ENCODE measurements around the gene IGF2BP3.

The IGF2BP3 gene

DNA sequence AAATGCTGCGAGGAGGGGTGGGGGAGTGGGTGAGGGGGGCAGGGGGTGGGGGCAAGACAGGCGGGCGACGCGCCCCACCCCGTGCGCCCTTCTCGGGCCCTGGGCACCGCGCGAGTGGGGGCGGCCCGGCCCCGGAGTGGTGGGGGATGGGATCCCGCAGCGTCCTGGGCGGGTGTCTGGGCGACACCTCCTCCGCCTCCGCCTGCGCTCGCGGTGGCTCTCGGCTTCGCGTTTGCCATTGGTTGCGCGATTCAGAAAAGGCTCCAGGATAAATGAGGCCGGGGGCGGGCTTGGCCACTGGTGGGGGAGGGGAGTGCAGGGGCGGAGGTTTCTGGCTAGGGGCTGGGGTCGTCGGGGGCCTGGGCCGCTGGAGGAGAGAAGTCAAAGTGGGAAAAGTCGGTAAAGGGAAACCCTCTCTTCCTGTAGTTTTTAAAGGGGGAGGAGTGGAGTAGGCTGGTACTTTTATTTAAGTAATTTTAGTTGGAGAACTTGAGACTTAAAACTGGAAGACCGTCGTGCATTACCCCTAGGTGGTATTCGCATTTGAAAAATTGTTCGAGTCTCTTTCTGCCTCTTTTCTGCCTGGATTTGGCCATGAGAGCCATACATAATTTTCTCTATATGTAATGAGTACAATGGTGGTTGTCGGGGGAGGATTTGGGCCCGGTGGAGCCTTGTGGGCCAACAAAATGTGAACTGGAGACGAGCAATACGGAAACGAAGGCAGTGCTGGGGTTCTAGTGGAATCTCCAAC is 992 bp upstream of the IGF2BP3 start:
- peak; percentile 34 for DNase-seq

DNA sequence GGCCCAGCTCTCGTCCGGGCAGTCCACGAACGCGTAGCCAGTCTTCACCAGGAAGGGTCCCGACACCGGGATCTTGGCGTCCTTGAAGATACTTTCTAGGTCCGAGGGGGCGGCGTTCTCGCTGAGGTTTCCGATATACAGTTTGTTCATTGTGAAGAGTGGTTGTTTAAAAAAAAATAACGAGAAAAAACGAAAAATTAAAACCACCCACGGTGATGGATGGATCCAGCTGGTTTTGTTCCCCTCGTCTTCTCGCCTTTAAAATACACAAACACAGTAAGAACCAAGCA is 385 bp downstream of the IGF2BP3 start:
- peak; percentile 9 for DNase-seq

DNA sequence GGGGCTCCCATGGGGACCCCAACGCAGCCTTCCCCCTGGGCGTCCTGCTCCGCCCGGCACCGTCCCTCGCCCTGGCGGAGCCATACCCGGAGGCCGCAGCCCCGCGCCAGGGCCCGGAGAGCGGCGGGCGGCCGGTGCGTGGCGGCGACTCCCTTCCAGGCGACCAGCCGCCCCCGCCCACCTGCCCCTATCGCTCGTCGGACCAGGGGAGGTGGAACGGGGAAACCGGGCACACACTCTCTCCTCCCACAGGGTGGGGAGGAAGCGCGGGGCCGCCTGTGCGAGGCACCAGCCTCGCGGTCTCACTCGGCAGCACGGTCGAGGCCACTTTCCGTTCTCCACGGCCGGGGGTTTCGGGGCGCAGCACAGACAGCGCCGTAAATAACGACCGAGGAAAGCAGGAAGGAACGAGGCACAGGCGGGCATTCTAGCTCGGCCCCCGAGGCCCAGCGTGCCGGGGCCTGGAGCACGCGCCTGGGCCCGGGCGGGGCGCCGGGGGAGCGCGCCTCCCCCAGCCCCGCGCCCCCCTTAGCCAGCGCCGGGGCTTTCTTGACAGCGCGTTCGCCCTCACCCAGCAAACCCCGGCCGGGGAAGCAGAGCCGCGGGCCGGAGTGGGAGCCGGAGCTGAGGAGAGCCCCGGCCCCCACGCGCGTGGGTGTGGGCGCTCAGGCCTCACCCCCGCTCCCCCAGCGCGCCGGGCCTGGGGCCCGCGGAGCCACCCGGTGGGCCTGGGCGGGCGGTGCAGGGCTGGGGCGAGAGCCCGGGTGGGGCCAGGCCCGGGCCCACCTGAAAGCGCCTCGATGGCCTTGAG is 936 bp downstream of the IGF2BP3 start:
- DNase-seq = peak; percentile 5

DNA sequence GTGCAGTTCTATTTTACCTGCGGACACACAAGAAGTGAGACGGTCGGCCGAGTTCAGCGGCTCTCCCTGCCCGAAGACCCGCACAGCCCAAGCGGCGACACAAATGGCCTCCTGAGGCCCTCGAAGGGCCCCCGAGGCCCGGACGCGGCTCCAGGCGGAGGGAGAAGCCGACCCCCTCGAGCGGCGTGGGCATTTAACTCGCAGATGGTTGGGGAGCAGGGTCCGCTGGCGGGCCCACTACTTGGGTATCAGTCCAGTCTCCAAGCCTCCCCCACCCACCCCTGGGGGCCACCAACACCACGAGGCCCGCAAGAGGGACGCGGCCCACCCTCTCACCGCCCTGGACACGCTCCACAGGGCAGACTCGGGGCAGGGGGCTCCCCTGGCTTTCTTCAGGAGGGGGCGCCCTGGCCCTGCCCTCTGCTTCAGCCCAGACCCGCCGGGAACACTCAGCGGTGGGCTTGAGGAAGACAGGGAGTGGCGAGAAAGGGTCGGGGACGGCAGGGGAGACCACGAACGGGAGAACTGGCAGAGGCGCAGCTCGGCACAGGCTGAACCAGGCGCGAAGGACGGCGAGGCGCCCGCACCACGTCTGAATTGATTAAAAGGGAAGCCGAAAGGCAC is 1.7 kb downstream of the IGF2BP3 start:
- DNase-seq = no peak

DNA sequence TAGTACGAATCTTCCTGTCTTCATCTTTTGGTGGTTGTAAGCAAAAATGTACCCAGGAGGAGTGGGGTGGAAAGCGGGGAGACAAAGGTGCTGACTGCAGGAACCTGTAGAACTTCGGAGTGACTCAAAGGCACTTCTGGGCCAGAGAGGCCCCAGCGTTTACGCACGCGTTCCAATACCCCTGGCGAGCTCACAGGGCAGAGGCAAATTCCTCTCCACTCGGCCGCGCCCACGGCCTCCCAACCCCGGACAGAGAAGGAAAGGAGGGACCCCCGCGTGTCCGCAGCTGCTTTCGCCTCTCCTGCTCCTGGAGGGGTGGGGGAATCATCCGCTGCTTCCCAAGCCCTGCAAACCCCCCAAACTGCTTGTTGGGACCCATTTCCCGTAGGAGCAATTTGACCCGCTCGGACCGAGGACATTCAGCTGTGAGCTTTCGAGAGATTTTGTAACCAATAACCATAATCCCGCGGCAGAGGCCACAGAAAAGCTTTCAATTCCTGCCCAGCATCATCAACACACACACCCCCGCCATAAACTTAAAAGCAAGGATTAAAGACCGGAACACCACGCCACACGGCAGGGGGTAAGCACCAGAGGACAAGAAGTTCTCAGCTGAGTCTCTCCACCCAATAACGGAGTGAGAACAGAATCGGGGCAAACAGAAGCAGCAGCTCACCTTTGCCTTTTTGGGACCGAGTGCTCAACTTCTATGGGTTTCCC is 2.3 kb downstream of the IGF2BP3 start:
- no peak for DNase-seq

DNA sequence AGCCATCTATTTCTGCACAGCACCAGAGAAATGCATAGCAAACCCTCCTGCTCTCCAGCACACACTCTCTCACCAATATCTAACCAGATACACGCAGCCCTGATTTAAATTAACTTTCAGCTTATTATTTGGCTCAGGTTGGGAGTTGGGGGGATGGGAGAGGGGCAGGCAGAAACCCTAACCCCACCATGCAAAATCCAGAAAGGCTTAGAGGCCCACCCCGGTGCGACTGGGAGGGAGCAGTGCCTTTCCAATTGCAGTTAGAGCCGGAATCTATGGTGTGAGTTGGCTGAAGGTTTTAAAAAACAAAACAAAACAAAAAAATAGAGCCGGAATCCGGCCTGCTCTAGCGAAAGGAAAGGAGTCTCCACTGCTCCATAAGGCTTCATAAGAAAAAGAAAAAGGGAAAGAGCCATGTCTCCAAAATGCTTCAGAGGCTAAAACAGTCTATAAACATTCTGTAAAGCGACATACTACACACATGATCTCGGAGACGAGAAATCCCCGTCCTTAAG is 2.9 kb downstream of the IGF2BP3 start:
- no peak for DNase-seq

DNA sequence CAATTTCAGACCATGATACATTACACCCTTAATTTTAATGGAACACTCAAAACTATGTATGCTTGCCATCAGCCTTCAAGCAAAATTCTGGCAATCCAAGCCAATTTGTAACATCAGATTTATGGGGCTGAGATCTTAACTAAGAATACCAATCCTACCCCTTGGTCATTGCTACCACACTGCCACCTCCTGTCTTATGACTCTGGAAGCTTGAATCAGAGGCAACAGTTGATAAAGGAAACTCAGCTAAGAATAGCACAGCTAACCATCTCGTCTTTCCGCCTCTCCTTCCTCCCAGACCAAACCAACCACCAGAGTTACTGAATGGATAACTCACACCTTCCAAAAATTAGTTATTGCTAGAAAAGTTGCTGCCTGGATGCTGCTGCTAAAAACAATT is 7.4 kb downstream of the IGF2BP3 start:
- peak; percentile 52 for DNase-seq

DNA sequence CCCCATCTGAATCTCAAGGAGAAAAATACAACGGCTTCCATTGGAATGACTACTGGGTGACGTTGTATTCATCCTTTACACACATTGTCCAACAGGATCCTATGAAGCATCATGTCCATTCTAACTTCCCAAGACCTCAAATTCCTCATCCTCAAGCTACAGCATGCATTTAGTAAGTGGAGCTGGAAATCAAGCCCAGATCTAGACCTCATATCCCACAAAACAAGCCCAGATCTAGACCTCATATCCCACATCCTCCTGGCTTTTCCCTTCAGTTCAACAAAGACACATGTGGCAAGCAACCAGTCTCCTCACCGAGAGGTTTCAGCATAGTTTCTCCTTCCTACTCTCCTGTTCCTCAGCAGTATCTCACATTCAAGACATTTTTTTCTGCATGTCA is 12.2 kb downstream of the IGF2BP3 start:
- DNase-seq = no peak

DNA sequence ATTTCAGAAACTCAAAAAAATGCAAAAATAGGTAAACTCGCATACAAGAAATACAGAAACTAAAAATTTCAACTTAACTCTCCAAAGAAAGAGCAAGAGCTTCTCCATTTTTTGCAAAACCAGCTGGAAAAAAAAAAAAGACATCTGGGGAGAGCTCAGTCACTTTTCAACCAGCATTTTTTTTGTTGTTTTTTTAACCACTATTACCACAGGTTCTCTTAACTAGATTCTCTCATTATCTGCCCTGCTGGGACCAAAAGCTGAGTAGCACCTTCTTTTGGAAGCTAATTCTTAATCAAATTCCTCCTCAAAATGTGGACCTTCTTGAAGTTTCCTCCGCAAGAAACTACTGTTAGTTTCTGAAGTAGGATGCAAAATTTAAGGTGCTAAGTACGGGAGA is 14.2 kb downstream of the IGF2BP3 start:
- DNase-seq = no peak

DNA sequence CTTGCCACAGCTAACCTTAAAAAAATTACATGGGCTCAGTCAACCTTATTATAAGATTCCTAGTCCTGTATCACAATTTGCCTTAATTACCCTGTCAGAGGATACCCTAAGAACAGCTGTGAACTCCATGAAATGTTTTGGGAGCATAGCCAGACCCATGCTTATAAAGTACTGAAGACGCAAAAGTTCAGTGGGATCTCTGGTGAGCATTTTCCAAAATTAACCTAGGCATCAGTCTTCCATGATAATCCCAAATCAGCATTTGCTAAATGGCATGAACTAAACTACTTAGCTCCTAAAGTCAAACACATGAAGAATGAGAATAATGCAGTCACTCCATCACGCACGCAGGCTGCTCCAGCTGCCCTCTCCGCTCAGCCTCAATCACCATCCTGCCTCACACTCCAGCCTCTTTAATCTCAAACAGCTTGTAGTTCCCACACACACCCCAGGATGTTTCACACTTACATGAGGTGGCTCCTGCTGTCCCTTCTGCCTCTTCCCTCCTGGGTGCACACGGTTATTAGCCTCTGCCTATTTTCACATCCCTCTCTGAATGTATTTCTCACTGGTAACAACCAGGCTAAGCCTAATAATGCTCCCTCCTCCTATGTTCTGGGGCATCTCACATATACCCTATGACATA is 15.3 kb downstream of the IGF2BP3 start:
- DNase-seq = no peak

DNA sequence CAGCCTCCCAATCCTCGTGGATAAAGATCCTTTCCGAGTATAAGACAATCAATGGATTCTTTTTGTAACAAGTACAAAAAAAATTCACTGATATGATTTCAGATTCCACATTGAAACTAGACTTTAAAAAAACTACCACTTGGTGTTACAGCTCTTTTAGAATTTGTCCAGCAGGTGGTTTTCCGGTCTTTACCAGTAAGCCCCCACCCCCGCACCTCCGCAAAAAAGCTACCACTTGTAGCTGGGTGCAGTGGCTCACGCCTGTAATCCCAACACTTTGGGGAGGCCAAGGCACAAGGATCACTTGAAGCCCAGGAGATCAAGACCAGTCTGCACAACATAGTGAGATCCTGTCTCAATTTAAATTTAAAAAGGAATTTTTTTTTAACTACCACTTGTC is 19.8 kb downstream of the IGF2BP3 start:
- DNase-seq = no peak

DNA sequence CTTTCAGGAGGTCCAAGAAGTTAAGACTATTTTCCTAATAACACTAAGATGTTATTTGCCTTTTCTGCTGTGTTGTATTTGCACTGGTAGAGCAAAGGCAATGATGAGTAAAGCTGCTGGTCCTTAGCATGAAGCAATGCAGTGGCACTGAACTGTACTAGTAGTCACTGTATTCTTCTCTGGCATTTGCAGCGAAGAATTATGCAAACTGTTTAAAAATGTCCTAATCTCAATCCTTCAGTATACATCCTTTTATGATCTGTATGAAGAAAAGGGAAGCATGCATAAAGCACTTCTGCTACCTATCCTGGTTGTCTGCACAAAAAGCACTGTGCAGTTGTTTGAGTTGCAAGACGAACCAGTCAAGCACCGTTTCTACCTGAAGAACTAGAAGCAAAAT is 20.4 kb downstream of the IGF2BP3 start:
- no peak for DNase-seq

DNA sequence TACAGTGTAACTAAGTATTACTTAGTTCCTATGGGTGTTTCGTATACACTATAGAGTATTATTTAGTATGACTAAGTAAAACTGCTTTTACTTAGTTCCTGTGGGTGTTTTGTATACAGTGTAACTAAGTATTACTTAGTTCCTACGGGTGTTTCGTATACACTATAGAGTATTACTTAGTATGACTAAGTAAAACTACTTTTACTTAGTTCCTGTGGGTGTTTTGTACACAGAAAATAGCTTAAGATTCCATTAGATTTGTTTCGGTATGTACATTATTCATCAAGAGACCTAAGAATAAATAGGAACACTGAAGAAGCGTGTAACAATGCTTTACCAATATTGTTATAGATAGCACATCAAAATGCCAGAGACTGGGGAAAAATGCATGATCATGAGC is 25.0 kb downstream of the IGF2BP3 start:
- DNase-seq = no peak

DNA sequence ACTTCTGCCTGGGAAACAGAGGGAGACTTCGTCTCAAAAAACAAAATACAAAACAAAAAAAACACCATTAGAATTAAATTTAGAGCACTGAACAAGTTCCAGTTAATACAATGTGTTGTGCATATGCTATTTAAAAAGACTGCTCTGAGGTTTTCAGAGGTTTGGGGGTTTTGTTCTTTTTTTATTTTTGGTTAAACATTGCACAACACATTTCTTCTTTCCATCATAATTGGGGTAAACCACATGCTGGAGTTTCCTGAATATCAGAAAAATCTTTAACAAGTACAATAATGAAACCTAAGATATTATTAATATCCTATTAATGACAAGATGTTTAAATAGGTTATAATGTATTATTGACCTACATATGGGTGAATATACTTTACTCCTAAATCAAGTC is 26.3 kb downstream of the IGF2BP3 start:
- DNase-seq = no peak

DNA sequence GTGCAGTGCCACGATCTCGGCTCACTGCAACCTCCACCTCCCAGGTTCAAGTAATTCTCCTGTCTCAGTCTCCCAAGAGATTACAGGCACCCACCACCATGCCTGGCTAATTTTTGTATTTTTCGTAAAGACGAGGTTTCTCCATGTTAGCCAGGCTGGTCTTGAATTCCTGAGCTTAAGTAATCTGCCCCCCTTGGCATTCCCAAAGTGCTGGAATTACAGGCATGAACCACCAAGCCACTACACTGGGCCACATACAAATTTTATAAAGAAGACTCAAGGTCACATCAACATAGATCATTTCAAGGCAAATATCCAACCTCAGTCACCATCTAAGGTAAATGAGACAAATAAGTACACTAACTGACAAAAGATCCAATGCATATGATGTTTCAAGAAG is 32.1 kb downstream of the IGF2BP3 start:
- DNase-seq = no peak

DNA sequence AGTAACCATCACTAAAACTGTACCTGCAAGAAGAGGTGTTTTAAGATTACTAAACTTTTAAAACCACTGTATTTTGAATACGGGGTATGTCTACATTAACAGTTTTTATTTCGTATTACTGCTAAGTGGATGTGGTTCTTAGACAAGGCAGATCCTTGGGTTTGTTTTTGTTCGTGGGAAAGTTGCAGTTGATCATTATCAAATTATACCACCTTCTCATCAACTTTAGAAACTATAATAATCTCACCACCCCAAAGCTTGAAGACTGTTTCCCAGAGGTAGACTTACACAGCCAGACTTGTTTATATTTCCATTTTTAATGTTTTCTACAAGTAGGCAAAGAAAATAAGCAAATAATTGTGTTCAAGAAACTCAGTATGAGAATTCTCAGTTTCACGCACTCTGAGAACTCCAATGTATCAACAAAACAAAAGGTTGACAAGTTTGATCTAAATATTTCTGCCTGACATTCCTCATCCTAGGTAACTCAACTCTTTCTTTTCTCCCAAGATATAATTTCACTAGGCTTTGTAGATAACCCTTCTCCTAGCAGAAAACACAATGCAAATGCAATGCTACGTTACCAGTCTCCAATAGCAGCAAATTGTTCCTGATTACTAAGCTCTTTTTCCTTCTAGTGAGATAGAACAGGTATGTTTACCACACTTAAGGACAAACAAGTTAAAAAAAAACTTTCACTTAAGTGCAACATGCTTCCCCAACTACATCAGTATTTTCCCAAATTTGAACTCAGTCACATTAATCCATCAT is 36.0 kb downstream of the IGF2BP3 start:
- no peak for DNase-seq

DNA sequence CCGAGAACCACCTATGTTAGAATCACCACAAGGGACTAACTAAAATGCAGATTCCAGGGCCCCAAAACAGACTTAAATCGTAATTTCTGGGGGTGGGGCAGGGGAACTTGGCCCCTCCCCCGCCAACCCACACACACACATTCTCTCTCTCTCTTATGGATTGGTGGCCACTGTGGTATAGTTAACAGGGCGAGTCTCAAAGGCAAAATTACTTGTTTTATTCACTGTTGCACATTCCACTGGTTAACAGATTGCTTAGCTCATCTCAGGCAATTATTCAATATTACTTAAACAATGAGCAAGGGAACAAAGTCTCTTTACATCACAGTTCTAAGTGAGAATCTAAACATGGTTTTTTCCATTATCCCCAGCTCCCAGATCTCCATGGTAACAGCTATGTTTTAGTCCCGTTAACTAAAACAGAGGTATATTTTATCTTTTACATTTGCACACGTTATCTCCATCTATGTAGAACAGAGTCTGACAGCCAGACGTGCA is 38.5 kb downstream of the IGF2BP3 start:
- DNase-seq = no peak

DNA sequence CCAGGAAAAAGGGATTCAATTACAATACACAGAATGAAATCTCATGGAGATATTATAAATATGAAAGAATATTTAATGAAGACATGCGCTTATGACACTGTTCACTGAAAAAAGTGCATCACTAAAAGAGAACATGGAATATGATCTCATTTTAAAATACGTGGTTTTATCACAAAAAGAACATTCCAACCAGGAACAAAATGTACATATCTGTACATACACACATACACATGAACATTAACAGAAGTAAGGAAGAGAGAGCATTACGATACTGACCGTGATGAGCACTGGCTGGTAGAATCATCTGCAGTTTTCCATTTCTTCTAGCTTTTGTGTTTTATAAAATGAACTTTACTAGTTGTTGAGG is 39.4 kb downstream of the IGF2BP3 start:
- no peak for DNase-seq

DNA sequence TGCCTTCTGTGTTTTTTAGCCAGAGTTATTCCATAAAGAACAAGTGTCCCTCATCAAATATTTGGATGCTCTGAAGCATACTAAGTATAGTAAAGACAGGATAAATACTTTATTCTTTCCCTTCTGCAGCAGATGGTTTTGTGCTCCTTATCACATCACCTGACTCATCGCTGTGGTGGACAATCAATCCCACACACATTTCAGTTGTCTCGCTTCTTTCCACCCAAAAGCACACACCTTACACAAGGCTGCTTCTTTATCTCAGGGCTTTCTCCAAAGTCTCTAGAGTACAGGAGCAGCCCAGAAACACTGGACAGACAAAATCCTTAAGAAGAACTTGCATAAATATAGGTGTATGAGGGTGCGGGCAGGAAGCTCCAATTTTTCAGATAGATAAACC is 43.4 kb downstream of the IGF2BP3 start:
- peak; percentile 76 for DNase-seq

DNA sequence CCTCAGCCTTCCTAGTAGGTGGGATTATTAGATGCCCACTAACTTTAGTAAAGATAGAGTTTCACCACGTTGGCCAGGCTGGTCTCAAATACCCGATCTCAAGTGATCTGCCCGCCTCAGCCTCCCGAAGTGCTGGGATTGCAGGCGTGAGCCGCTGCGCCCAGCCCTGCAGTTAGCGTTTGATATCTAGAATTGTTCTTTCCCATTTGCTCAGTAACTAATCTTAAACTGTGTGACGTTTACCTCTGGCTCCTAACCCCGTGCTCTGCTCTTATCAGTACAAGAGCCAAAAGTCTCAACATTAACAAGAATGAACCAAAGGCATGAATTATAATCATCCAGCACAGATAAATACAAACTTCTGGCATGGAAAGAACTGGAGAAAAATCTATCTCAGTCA is 47.4 kb downstream of the IGF2BP3 start:
- DNase-seq = peak; percentile 30

DNA sequence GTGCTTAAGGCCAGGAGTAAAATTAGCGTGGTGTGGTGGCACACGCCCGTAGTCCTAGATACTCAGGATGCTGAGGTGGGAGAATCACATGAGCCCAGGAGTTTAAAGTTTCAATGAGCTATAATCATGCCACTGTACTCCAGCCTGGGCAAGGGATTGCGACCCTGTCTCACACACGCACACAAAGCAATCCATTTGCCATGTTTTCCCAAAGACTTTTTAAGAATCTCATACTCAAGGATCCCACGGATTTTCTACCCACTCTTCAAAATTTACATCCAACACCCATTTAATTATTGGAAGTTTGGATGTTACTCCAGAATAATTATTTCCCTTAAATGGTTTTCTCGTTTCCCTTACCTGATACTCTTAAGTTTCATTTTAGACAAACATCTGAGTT is 47.9 kb downstream of the IGF2BP3 start:
- DNase-seq = no peak

DNA sequence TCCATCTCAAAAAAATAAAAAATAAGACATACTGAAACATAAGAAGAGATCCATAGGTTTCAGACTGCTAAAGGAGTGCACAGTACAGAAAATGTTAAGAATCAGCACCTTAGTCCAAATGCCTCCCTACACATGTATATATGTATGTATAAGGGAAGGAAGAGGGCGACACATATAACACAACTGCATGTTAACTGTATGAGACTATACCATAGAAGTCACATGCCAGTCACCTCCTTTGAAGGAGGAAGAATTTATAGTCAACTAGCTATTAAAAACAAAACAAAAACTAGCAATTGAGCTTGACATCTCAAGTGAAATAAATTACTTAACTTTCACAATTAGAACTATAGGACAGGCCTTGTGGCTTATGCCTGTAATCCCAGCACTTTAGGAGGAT is 50.4 kb downstream of the IGF2BP3 start:
- DNase-seq = no peak

Measured in hematopoietic multipotent progenitor cell treated with erythropoietin and hydrocortisone succinate and interleukin-3 and kit ligand, for 6 days (in vitro differentiated cells).